CD4-positive, alpha-beta T cell (primary cell): ENCODE measurements around the gene EHD4. TPM values are rescaled to one million over a fixed set of nuclear protein-coding genes. Genes with fewer than 3 reads are reported as not detected.

Experiments
- ATAC-seq: fragments of 200-7000 bp; cut with Tn5 transposase; one replicate; pipeline ENCODE4 v1.10.0; 2022; ENCODE audit warnings: mild to moderate bottlenecking; ENCODE audit not compliant: poor library complexity
- CTCF ChIA-PET: fragments of 350-600 bp; sonication (Branson Sonifier 250); formaldehyde crosslinking; loops from one replicate; lab custom pipeline; 2021; ENCODE audit warnings: antibody characterized with exemption, inconsistent platforms; lab: Charles Lee
- POLR2A ChIA-PET: fragments of 350-600 bp; sonication (Branson Sonifier 250); formaldehyde crosslinking; loops from one replicate; lab custom pipeline; 2021; ENCODE audit warnings: antibody characterized with exemption, inconsistent platforms; lab: Charles Lee
- DNase-seq, 14 experiments: peaks; one replicate each; pipeline ENCODE4 v3.0.0-alpha.2; 2013 to 2020; ENCODE audit warnings: mixed read lengths in 2 of 14
- H3K27ac ChIP-seq, 2 donors: one replicate each; pipeline versions ENCODE4 v1.5.1 to v1.7.0; 2013; ENCODE audit warnings: low read length in 2 of 2, low read depth in 1 of 2, mild to moderate bottlenecking in 1 of 2
- H3K27me3 ChIP-seq, 2 experiments: 1 replicate in 1 of 2; 2 replicates in 1 of 2; pipeline versions ENCODE4 v1.6.1 to v1.7.0; 2013; ENCODE audit warnings: low read length in 2 of 2, control low read depth in 1 of 2, mild to moderate bottlenecking in 1 of 2, moderate library complexity in 1 of 2; ENCODE audit not compliant: insufficient read depth in 2 of 2, control insufficient read depth in 1 of 2
- H3K36me3 ChIP-seq: one replicate; pipeline ENCODE4 v1.6.1; 2013; ENCODE audit warnings: low read length, control low read depth; ENCODE audit not compliant: insufficient read depth
- H3K4me1 ChIP-seq: one replicate; pipeline ENCODE4 v1.6.1; 2013; ENCODE audit warnings: low read length, control low read depth; ENCODE audit not compliant: insufficient read depth
- H3K4me3 ChIP-seq: one replicate; pipeline ENCODE4 v1.5.1; 2013; ENCODE audit warnings: mild to moderate bottlenecking, low read length, moderate library complexity
- H3K9me3 ChIP-seq, 2 experiments: 1 replicate in 1 of 2; 2 replicates in 1 of 2; pipeline versions ENCODE4 v1.6.1 to v1.7.0; 2013; ENCODE audit warnings: low read length in 2 of 2, mild to moderate bottlenecking in 2 of 2, control low read depth in 1 of 2, moderate library complexity in 1 of 2; ENCODE audit not compliant: control insufficient read depth in 1 of 2, insufficient read depth in 1 of 2
- H3K27ac Mint-ChIP-seq: one replicate; pipeline ENCODE4 v1.8.0; 2020; ENCODE audit warnings: mixed read lengths
- H3K27me3 Mint-ChIP-seq: one replicate; pipeline ENCODE4 v1.8.0; 2021; ENCODE audit warnings: mixed read lengths
- H3K36me3 Mint-ChIP-seq: one replicate; pipeline ENCODE4 v1.8.0; 2021; ENCODE audit warnings: low read depth, mixed read lengths
- H3K4me1 Mint-ChIP-seq: one replicate; pipeline ENCODE4 v1.8.0; 2021; ENCODE audit warnings: low read depth, mixed read lengths
- H3K4me3 Mint-ChIP-seq: one replicate; pipeline ENCODE4 v1.8.0; 2020; ENCODE audit warnings: mild to moderate bottlenecking, mixed read lengths
- H3K9me3 Mint-ChIP-seq: one replicate; pipeline ENCODE4 v1.8.0; 2020; ENCODE audit warnings: mixed read lengths
- CTCF ChIP-seq: fragments of 200-600 bp; IDR thresholded peaks from one replicate; pipeline ENCODE4 v1.8.0; 2022; ENCODE audit warnings: antibody characterized with exemption, mild to moderate bottlenecking
- intact Hi-C, 2 experiments: fragments of 100-400 bp; cut with DNase I in 1 of 2; cut with micrococcal nuclease in 1 of 2; formaldehyde crosslinking; loops; one replicate each; pipeline versions ENCODE4 v1.15.1 to v1.9.0; 2023 to 2025; cut with DNase I, micrococcal nuclease
- total RNA-seq, 174 experiments: library from RNA in 2 of 174; stranded (reverse) in 2 of 174; gene quantifications; one replicate each; pipeline ENCODE4 v1.2.3 and lab custom pipeline; 2021 to 2026

The EHD4 gene
- total RNA-seq, 2 experiments from 2014 or later = 39.8 to 40.5 TPM

GRCh38 chr15:41866872-41867579 lies 105.3 kb downstream of the EHD4 start:
- ChIA-PET CTCF (interaction anchor here (1.4 kb wide), 1 partner anchor 38 kb away, joined by 4 read pairs; no protein-coding TSS in a partner anchor), POLR2A (no interaction called here)
- no peak overlapping the region for H3K27ac ChIP-seq
- no peaks in the 10 kb centered on the region for H3K9me3 ChIP-seq
- Mint-ChIP-seq H3K4me3 (no peak overlapping the region), H3K27me3 (no peaks in the 10 kb centered on the region), H3K9me3 (no peaks in the 10 kb centered on the region), H3K27ac (no peak overlapping the region), H3K4me1 (peaks cover 10% of the 10 kb centered on the region), H3K36me3 (no peaks in the 10 kb centered on the region)
- no peak overlapping the region for H3K4me3 ChIP-seq
- H3K4me1 ChIP-seq = peaks cover 21% of the 10 kb centered on the region
- no peak for TF ChIP-seq CTCF
- no peak for DNase-seq
- H3K36me3 ChIP-seq = no peaks in the 10 kb centered on the region
- ATAC-seq = no peak
- intact Hi-C loops = no loop called here
- no peaks in the 10 kb centered on the region for H3K27me3 ChIP-seq

DNA sequence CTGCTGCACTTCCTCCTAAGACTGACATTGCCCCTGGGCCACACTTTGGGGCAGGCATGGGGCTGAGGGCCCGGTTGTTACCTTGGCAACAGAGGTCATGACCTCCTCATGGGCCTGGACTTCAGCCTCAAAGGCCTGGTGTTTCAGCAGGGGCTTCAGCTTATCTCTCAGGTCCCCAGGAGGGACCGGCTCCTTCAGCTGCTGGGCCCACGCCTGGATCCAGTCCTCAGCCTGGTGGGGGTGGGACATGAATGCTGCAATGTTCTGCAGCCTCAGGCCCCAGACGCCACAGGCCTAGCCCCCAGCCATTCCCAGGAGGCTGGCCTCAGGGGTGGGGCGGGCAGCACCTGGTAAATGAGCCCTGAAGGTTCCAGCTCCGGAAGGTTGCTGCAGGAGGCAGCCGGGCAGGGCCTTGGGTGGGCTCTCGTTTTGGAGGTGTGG lies 106.1 kb downstream of the EHD4 start:
- Histone ChIP-seq H3K36me3 (no peaks in the 10 kb centered on the region), H3K27ac (no peak overlapping the region), H3K27me3 (no peaks in the 10 kb centered on the region), H3K9me3 (no peaks in the 10 kb centered on the region), H3K4me1 (peaks cover 20% of the 10 kb centered on the region), H3K4me3 (no peak overlapping the region)
- ChIA-PET CTCF (interaction anchor here (1.4 kb wide), 1 partner anchor 38 kb away, joined by 4 read pairs; no protein-coding TSS in a partner anchor), POLR2A (no interaction called here)
- TF ChIP-seq CTCF = no peak
- DNase-seq (no peak), ATAC-seq (no peak)
- no peaks in the 10 kb centered on the region for H3K9me3 Mint-ChIP-seq
- intact Hi-C loops = no loop called here
- peaks cover 10% of the 10 kb centered on the region for H3K4me1 Mint-ChIP-seq
- H3K27ac Mint-ChIP-seq = no peak overlapping the region
- no peaks in the 10 kb centered on the region for H3K36me3 Mint-ChIP-seq
- no peaks in the 10 kb centered on the region for H3K27me3 Mint-ChIP-seq
- H3K4me3 Mint-ChIP-seq = no peak overlapping the region

DNA sequence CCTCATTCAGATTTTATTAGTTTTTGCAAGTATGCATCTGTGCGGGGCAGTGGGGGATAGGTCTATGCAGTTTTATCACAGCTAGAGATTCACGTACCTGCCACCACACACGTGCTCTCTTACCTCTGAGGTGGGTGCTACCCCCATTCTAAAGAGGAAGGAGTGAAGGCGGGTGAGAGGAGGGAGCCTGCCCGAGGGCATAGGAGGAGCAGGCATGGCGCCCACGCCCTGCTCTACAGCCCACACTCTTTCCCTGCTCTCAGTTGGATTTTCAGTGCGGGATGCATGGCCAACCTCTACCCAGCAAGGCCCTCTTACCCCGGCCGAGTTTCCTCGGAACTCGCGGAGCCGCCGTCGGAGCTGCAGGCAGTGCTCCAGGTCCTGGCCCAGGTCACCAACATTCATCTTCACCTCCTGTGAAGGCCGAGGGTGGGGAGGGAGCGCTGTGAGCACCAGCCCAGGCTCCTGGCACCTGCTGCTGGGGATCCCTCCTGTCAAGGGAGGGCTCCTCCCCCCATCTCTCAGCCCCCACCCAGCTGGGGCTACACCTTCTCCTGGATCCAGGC lies 106.8 kb downstream of the EHD4 start:
- intact Hi-C loops = no loop called here
- H3K27ac Mint-ChIP-seq = no peak overlapping the region
- TF ChIP-seq CTCF = no peak
- H3K27me3 Mint-ChIP-seq = no peaks in the 10 kb centered on the region
- H3K36me3 Mint-ChIP-seq = no peaks in the 10 kb centered on the region
- no peak for ATAC-seq
- no peaks in the 10 kb centered on the region for H3K36me3 ChIP-seq
- H3K4me1 Mint-ChIP-seq = peaks cover 3% of the 10 kb centered on the region
- H3K4me3 Mint-ChIP-seq = no peak overlapping the region
- no peaks in the 10 kb centered on the region for H3K27me3 ChIP-seq
- H3K4me1 ChIP-seq = peaks cover 14% of the 10 kb centered on the region
- ChIA-PET POLR2A (no interaction called here), CTCF (no interaction called here)
- H3K9me3 ChIP-seq = no peaks in the 10 kb centered on the region
- H3K9me3 Mint-ChIP-seq = no peaks in the 10 kb centered on the region
- H3K27ac ChIP-seq = no peak overlapping the region
- no peak for DNase-seq
- H3K4me3 ChIP-seq = no peak overlapping the region
